Measurements from ENCODE around the gene OGT. TPM values are rescaled to one million over a fixed set of nuclear protein-coding genes. Genes with fewer than 3 reads are reported as not detected.

OGT gene
- total RNA-seq, 1 experiment from 2014 or later, result 159 TPM

DNA sequence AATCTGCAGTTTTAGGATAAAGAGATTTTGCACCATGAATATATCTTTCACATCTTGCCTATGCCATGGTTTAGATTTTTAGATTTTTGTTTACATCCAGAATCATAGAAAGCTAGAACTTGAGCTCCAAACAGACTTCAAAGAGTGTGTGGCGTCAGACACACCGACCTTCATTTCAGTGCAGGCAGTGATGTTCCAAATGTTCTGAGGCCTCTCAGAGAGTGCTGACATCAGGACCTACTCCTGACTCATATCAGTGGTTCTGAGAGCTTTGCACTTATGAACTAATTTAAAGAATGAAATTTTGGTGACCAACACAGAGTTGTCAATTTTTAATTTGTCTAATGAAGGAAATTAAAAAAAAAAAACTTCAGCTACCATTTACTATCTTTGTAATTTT is 67.1 kb downstream of the OGT start:
- no peak overlapping the region for H2AFZ ChIP-seq
- CTCF ChIA-PET, result no interaction called here
- intact Hi-C loops (cut with micrococcal nuclease; ENCODE audit: unreplicated experiment), result no loop called here
- no peaks in the 10 kb centered on the region for H3K4me1 ChIP-seq (replicated peaks; ENCODE audit: insufficient read depth)
- no peaks in the 10 kb centered on the region for H3K79me2 ChIP-seq (ENCODE audit: low read depth)
- no peak for DNase-seq
- H3F3A ChIP-seq (ENCODE audit: insufficient read depth, low read depth), result no peaks in the 10 kb centered on the region
- no TSS peak for BruUV-seq (replicated peaks)
- POLR2A ChIA-PET (ENCODE audit: unreplicated experiment), result no interaction called here
- H3K27me3 ChIP-seq (ENCODE audit: insufficient read depth, low read depth), result no peaks in the 10 kb centered on the region
- H3K9me3 ChIP-seq (ENCODE audit: insufficient read depth, low read depth), result no peaks in the 10 kb centered on the region
- no peaks in the 10 kb centered on the region for H3K9me2 ChIP-seq (ENCODE audit: insufficient read depth)
- no peak overlapping the region for H3K27ac ChIP-seq
- no peak for TF ChIP-seq EZH2 (IDR thresholded peaks at IDR 0.05; ENCODE audit: low read depth)
- TF ChIP-seq, protein P1, sequence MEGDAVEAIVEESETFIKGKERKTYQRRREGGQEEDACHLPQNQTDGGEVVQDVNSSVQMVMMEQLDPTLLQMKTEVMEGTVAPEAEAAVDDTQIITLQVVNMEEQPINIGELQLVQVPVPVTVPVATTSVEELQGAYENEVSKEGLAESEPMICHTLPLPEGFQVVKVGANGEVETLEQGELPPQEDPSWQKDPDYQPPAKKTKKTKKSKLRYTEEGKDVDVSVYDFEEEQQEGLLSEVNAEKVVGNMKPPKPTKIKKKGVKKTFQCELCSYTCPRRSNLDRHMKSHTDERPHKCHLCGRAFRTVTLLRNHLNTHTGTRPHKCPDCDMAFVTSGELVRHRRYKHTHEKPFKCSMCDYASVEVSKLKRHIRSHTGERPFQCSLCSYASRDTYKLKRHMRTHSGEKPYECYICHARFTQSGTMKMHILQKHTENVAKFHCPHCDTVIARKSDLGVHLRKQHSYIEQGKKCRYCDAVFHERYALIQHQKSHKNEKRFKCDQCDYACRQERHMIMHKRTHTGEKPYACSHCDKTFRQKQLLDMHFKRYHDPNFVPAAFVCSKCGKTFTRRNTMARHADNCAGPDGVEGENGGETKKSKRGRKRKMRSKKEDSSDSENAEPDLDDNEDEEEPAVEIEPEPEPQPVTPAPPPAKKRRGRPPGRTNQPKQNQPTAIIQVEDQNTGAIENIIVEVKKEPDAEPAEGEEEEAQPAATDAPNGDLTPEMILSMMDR (conservative IDR thresholded peaks at IDR 0.05), result no peak
- H3K36me3 ChIP-seq (ENCODE audit: low read depth), result no peaks in the 10 kb centered on the region
- H4K20me1 ChIP-seq (ENCODE audit: insufficient read depth), result no peaks in the 10 kb centered on the region
- H3K4me3 ChIP-seq, result no peak overlapping the region
- H3K4me2 ChIP-seq, result no peak overlapping the region

DNA sequence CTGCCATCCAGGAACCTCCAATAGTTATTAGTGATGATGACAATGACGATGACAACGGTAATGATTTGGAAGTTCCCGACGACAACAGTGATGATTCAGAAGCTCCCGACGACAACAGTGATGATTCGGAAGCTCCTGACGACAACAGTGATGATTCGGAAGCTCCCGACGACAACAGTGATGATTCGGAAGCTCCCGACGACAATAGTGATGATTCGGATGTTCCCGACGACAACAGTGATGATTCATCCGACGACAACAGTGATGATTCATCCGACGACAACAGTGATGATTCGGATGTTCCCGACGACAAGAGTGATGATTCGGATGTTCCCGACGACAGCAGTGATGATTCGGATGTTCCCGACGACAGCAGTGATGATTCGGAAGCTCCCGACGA is 70.7 kb downstream of the OGT start:
- intact Hi-C loops (cut with micrococcal nuclease; ENCODE audit: unreplicated experiment), result no loop called here
- no peaks in the 10 kb centered on the region for H3K4me1 ChIP-seq (replicated peaks; ENCODE audit: insufficient read depth)
- no peaks in the 10 kb centered on the region for H3K79me2 ChIP-seq (ENCODE audit: low read depth)
- H3K36me3 ChIP-seq (ENCODE audit: low read depth), result no peaks in the 10 kb centered on the region
- ChIA-PET POLR2A (ENCODE audit: unreplicated experiment) (no interaction called here), CTCF (no interaction called here)
- H2AFZ ChIP-seq, result no peak overlapping the region
- no peaks in the 10 kb centered on the region for H3K9me2 ChIP-seq (ENCODE audit: insufficient read depth)
- no peaks in the 10 kb centered on the region for H3K9me3 ChIP-seq (ENCODE audit: insufficient read depth, low read depth)
- H3F3A ChIP-seq (ENCODE audit: insufficient read depth, low read depth), result no peaks in the 10 kb centered on the region
- TF ChIP-seq, protein P1 (conservative IDR thresholded peaks at IDR 0.05), result no peak
- TF ChIP-seq EZH2 (IDR thresholded peaks at IDR 0.05; ENCODE audit: low read depth), result no peak
- H3K4me2 ChIP-seq, result no peak overlapping the region
- DNase-seq, result no peak
- H3K27ac ChIP-seq, result no peak overlapping the region
- no TSS peak for BruUV-seq (replicated peaks)
- H4K20me1 ChIP-seq (ENCODE audit: insufficient read depth), result no peaks in the 10 kb centered on the region
- no peak overlapping the region for H3K4me3 ChIP-seq
- H3K27me3 ChIP-seq (ENCODE audit: insufficient read depth, low read depth), result no peaks in the 10 kb centered on the region

DNA sequence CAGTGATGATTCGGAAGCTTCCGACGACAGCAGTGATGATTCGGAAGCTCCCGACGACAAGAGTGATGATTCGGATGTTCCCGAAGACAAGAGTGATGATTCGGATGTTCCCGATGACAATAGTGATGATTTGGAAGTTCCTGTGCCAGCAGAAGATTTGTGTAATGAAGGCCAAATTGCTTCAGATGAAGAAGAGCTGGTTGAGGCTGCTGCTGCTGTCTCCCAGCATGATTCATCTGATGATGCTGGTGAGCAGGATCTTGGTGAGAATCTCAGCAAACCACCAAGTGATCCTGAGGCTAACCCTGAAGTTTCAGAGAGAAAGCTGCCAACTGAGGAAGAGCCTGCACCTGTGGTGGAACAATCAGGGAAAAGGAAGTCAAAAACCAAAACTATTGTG is 71.2 kb downstream of the OGT start:
- Histone ChIP-seq H3K27me3 (ENCODE audit: insufficient read depth, low read depth) (no peaks in the 10 kb centered on the region), H3K36me3 (ENCODE audit: low read depth) (no peaks in the 10 kb centered on the region), H3K4me1 (replicated peaks; ENCODE audit: insufficient read depth) (no peaks in the 10 kb centered on the region), H2AFZ (no peak overlapping the region), H3K4me3 (no peak overlapping the region), H3K4me2 (no peak overlapping the region), H3K27ac (no peak overlapping the region), H3F3A (ENCODE audit: insufficient read depth, low read depth) (no peaks in the 10 kb centered on the region), H4K20me1 (ENCODE audit: insufficient read depth) (no peaks in the 10 kb centered on the region), H3K79me2 (ENCODE audit: low read depth) (no peaks in the 10 kb centered on the region), H3K9me3 (ENCODE audit: insufficient read depth, low read depth) (no peaks in the 10 kb centered on the region), H3K9me2 (ENCODE audit: insufficient read depth) (no peaks in the 10 kb centered on the region)
- BruUV-seq (replicated peaks), result no TSS peak
- ChIA-PET POLR2A (ENCODE audit: unreplicated experiment) (no interaction called here), CTCF (no interaction called here)
- intact Hi-C loops (cut with micrococcal nuclease; ENCODE audit: unreplicated experiment), result no loop called here
- no peak for DNase-seq
- TF ChIP-seq, protein P1 (conservative IDR thresholded peaks at IDR 0.05), result no peak
- no peak for TF ChIP-seq EZH2 (IDR thresholded peaks at IDR 0.05; ENCODE audit: low read depth)
